Measurements from ENCODE around the gene SOCS6. TPM values are rescaled to one million over a fixed set of nuclear protein-coding genes. Genes with fewer than 3 reads are reported as not detected.

Gene SOCS6
- total RNA-seq, 1 donor from 2014 or later: 29.3 TPM

DNA sequence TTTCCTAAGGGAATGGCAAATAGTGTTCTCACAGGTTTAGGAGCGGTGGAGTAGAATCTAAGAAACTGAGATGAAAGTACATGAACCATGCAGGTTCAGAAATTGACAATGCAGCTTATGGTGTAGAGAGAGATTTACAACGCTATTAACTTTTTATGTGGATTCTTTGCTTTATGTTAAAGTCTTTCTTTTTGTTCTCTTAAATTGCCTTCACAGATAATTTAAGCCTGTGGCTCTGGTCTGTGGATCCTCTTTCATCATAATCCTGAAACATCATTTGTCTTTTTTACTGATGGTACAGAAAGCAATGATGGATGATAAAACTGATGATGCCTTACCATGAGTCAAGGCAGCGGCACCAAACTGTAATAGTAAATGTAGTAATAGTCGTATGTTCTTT lies 30.3 kb downstream of the SOCS6 start:
- H3K27me3 Mint-ChIP-seq (ENCODE audit: low read depth): no peaks in the 10 kb centered on the region
- no peak for DNase-seq (ENCODE audit: low spot score in 2 of 2, unreplicated experiment in 2 of 2)
- H3K27ac Mint-ChIP-seq: no peak overlapping the region
- H3K9me3 Mint-ChIP-seq: peaks cover 3% of the 10 kb centered on the region
- TF ChIP-seq, protein P1, sequence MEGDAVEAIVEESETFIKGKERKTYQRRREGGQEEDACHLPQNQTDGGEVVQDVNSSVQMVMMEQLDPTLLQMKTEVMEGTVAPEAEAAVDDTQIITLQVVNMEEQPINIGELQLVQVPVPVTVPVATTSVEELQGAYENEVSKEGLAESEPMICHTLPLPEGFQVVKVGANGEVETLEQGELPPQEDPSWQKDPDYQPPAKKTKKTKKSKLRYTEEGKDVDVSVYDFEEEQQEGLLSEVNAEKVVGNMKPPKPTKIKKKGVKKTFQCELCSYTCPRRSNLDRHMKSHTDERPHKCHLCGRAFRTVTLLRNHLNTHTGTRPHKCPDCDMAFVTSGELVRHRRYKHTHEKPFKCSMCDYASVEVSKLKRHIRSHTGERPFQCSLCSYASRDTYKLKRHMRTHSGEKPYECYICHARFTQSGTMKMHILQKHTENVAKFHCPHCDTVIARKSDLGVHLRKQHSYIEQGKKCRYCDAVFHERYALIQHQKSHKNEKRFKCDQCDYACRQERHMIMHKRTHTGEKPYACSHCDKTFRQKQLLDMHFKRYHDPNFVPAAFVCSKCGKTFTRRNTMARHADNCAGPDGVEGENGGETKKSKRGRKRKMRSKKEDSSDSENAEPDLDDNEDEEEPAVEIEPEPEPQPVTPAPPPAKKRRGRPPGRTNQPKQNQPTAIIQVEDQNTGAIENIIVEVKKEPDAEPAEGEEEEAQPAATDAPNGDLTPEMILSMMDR (IDR thresholded peaks at IDR 0.05; ENCODE audit: unreplicated experiment): no peak
- peaks cover 5% of the 10 kb centered on the region for H3K4me1 Mint-ChIP-seq
- H3K36me3 Mint-ChIP-seq: peaks cover 5% of the 10 kb centered on the region
- H3K4me3 Mint-ChIP-seq: no peak overlapping the region

DNA sequence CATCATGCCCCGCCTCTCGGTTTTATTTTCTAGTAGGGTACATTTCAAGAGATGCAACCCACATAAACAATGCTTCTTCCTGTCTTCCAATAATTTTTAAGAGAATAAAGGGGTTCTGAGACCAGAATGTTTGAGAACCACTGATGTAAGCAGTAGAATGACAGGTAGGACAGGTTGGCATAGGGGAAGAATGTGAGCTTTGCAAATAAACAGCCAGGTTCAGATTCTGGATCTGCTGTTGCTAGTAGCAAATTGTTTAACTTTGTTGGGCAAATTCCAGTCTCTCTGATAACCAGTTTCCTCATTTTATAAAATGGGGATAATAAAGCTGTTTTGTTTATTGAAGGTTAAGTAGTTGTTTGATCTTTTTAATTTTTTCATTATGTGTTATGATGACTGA lies 32.8 kb downstream of the SOCS6 start:
- no peak for DNase-seq (ENCODE audit: low spot score in 2 of 2, unreplicated experiment in 2 of 2)
- no peak overlapping the region for H3K4me3 Mint-ChIP-seq
- TF ChIP-seq, protein P1 (IDR thresholded peaks at IDR 0.05; ENCODE audit: unreplicated experiment): no peak
- peaks cover 24% of the 10 kb centered on the region for H3K36me3 Mint-ChIP-seq
- H3K27ac Mint-ChIP-seq: no peak overlapping the region
- H3K27me3 Mint-ChIP-seq (ENCODE audit: low read depth): no peaks in the 10 kb centered on the region
- H3K4me1 Mint-ChIP-seq: peaks cover 5% of the 10 kb centered on the region
- peaks cover 3% of the 10 kb centered on the region for H3K9me3 Mint-ChIP-seq

DNA sequence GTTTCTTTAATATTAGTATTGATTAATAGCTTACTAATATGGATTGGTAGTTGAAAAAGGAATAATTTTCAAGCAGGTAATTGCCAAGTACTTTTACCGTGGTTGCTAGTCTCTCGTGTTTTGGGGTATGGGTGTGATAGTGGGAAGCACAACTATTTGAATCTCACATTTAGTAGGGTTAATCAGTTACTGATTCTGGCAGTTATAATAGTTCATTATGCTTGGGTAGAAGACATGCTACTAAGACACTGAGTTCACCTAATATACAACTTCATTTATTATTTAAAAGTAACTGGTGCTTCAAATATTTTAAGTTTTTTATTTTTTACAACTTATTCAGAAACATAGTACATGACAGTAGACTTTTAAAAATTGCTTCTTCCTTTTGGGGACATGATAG lies 33.5 kb downstream of the SOCS6 start:
- Mint-ChIP-seq H3K4me3 (no peak overlapping the region), H3K27ac (no peak overlapping the region), H3K4me1 (peaks cover 5% of the 10 kb centered on the region), H3K27me3 (ENCODE audit: low read depth) (no peaks in the 10 kb centered on the region), H3K9me3 (peaks cover 3% of the 10 kb centered on the region), H3K36me3 (peaks cover 24% of the 10 kb centered on the region)
- DNase-seq (ENCODE audit: low spot score in 2 of 2, unreplicated experiment in 2 of 2): no peak
- TF ChIP-seq, protein P1 (IDR thresholded peaks at IDR 0.05; ENCODE audit: unreplicated experiment): no peak

DNA sequence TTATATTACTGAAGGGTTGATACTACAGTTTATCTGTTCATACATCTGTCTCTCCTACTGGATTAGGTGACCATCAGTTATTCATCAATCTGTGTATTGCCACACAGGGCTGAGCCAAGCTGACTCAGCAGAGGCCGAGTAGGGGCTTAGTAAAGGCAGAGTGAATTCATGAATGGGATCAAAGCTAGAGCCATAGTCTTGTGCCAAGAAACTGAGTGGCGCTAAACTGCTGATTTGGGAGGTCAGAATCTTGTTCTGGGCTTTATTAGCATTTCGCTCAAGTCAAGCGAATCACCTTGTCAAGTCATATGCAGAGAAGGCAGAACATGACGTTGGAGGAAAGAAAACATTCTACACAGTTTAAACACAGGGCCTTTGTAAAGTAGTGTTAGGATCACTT lies 34.1 kb downstream of the SOCS6 start:
- Mint-ChIP-seq H3K9me3 (peaks cover 3% of the 10 kb centered on the region), H3K4me3 (no peak overlapping the region), H3K27ac (no peak overlapping the region), H3K36me3 (peaks cover 24% of the 10 kb centered on the region), H3K4me1 (peaks cover 5% of the 10 kb centered on the region), H3K27me3 (ENCODE audit: low read depth) (no peaks in the 10 kb centered on the region)
- DNase-seq (ENCODE audit: low spot score in 2 of 2, unreplicated experiment in 2 of 2): no peak
- TF ChIP-seq, protein P1 (IDR thresholded peaks at IDR 0.05; ENCODE audit: unreplicated experiment): no peak

DNA sequence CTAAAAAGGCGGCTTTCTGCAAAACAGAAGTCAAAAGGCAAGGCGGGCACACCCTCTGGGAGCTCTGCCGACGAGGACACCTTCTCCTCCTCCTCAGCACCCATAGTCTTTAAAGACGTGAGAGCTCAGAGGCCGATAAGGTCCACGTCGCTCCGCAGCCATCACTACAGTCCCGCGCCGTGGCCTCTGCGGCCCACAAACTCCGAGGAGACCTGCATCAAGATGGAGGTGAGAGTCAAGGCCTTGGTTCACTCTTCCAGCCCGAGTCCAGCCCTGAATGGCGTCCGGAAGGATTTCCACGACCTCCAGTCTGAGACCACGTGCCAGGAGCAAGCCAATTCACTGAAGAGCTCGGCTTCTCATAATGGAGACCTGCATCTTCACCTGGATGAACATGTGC lies 36.1 kb downstream of the SOCS6 start:
- no peaks in the 10 kb centered on the region for H3K27me3 Mint-ChIP-seq (ENCODE audit: low read depth)
- H3K4me1 Mint-ChIP-seq: peaks cover 1% of the 10 kb centered on the region
- H3K36me3 Mint-ChIP-seq: peaks cover 24% of the 10 kb centered on the region
- no peak overlapping the region for H3K27ac Mint-ChIP-seq
- no peak overlapping the region for H3K4me3 Mint-ChIP-seq
- no peak for DNase-seq (ENCODE audit: low spot score in 2 of 2, unreplicated experiment in 2 of 2)
- peaks cover 3% of the 10 kb centered on the region for H3K9me3 Mint-ChIP-seq
- TF ChIP-seq, protein P1 (IDR thresholded peaks at IDR 0.05; ENCODE audit: unreplicated experiment): no peak

DNA sequence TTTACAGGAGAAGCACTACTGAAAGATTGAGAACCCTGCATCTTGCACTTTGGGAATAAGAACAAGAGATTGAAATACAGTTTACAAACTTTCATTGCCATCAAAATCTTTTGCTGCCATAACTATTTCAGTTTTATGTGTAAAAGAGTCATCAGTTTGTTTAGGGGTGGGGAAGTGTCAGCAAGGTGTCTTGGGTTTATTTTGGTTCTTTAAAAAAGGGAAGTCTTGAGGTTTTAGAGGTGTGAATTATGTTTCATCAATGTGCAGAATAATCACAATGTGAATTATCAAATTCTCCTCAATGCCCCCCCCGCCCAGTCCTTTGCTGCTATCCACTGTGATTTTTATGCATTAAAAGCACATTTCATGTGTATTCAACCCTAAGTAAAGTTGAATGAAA lies 37.4 kb downstream of the SOCS6 start:
- no peak overlapping the region for H3K27ac Mint-ChIP-seq
- DNase-seq (ENCODE audit: low spot score in 2 of 2, unreplicated experiment in 2 of 2): no peak
- peaks cover 26% of the 10 kb centered on the region for H3K36me3 Mint-ChIP-seq
- H3K9me3 Mint-ChIP-seq: peaks cover 3% of the 10 kb centered on the region
- peaks cover 1% of the 10 kb centered on the region for H3K4me1 Mint-ChIP-seq
- H3K4me3 Mint-ChIP-seq: no peak overlapping the region
- TF ChIP-seq, protein P1 (IDR thresholded peaks at IDR 0.05; ENCODE audit: unreplicated experiment): no peak
- no peaks in the 10 kb centered on the region for H3K27me3 Mint-ChIP-seq (ENCODE audit: low read depth)
